Coronary artery (tissue), 2 donors: Measurements from ENCODE around the gene ACSM3.
"Not testable (repeated sequence)": the region's sequence is repeated elsewhere in the genome, so short reads cannot be mapped to it uniquely, and the experiment has no call there.

Source experiments
- DNase-seq: peaks from one replicate; pipeline ENCODE4 v3.0.0-alpha.2; 2017; ENCODE audit warnings: low spot score
- H3K27ac ChIP-seq, 2 donors: fragments of 200-600 bp; sonication (generic); one replicate each; pipeline ENCODE4 v1.5.1; 2016 to 2019
- H3K4me3 ChIP-seq: fragments of 200-600 bp; sonication (generic); 2 replicates; pipeline ENCODE4 v1.5.1; 2016; ENCODE audit warnings: mild to moderate bottlenecking, moderate library complexity
- TF ChIP-seq, protein P1 (sequence below): fragments of 200-600 bp; sonication (generic); IDR thresholded peaks from one replicate; pipeline ENCODE4 v1.5.1; 2019; ENCODE audit warnings: antibody characterized with exemption

Gene ACSM3

DNA sequence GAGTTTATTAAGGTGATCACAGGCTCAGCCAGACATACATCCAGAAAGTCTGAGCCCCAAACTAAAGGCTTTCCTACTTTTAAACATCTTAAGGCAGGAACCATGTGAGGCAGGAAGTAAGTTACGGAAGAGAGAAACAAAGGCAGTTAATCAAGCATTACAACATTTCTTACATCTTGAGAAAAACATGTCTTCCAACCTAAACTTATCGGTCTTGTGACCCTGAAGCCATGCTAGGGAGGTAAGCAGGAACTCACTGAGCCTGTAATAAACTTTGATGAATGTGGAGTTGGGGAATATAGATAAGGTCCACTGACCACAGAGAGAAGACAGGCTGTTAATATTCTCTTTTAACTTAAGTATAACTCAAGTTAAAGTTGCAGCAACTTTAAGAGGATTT, 3.5 kb upstream of the ACSM3 start:
- H3K4me3 ChIP-seq = no peak overlapping the region
- no peak overlapping the region for H3K27ac ChIP-seq
- no peak for DNase-seq
- TF ChIP-seq, protein P1, sequence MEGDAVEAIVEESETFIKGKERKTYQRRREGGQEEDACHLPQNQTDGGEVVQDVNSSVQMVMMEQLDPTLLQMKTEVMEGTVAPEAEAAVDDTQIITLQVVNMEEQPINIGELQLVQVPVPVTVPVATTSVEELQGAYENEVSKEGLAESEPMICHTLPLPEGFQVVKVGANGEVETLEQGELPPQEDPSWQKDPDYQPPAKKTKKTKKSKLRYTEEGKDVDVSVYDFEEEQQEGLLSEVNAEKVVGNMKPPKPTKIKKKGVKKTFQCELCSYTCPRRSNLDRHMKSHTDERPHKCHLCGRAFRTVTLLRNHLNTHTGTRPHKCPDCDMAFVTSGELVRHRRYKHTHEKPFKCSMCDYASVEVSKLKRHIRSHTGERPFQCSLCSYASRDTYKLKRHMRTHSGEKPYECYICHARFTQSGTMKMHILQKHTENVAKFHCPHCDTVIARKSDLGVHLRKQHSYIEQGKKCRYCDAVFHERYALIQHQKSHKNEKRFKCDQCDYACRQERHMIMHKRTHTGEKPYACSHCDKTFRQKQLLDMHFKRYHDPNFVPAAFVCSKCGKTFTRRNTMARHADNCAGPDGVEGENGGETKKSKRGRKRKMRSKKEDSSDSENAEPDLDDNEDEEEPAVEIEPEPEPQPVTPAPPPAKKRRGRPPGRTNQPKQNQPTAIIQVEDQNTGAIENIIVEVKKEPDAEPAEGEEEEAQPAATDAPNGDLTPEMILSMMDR = no peak

DNA sequence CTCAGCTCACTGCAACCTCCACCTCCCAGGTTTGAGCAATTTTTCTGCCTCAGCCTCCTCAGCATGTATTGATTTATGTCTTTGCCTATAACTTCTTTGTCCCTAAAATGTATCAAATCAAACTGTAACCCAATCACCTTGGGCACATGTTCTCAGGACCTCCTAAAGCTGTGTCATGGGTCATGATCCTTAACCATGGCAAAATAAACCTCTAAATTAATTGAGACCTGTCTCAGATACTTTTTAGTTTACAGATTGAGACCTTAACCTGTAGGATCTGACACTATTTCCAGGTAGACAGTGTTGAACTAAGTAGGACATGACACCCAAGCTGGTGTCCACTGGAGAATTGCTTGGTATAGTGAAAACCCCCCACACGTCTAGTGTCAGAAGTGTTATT, 2.6 kb upstream of the ACSM3 start:
- TF ChIP-seq, protein P1 = no peak
- Histone ChIP-seq H3K4me3 (no peak overlapping the region), H3K27ac (no peak overlapping the region)
- no peak for DNase-seq

- TF ChIP-seq, protein P1 = no peak
Observed at GRCh38 chr16:20762404-20763123, 1.2 kb upstream of the ACSM3 start.

GRCh38 chr16:20764448-20764847, 634 bp downstream of the ACSM3 start:
- H3K4me3 ChIP-seq, H3K27ac ChIP-seq: not testable (repeated sequence)

More at GRCh38 chr16:20762404-20763123, 1.2 kb upstream of the ACSM3 start:
- no peak for DNase-seq
- H3K4me3 ChIP-seq = no peak overlapping the region
- no peak overlapping the region for H3K27ac ChIP-seq

GRCh38 chr16:20765732-20766131, 1.9 kb downstream of the ACSM3 start:
- H3K4me3 ChIP-seq = no peak overlapping the region
- H3K27ac ChIP-seq = no peak overlapping the region
- no peak for DNase-seq

More at GRCh38 chr16:20764448-20764847, 634 bp downstream of the ACSM3 start:
- not testable (repeated sequence) for DNase-seq

GRCh38 chr16:20766294-20766693, 2.5 kb downstream of the ACSM3 start:
- DNase-seq = no peak
- H3K4me3 ChIP-seq = no peak overlapping the region
- no peak overlapping the region for H3K27ac ChIP-seq
- TF ChIP-seq, protein P1 = no peak

More at GRCh38 chr16:20765732-20766131, 1.9 kb downstream of the ACSM3 start:
- TF ChIP-seq, protein P1 = no peak

- Histone ChIP-seq H3K27ac (no peak overlapping the region), H3K4me3 (no peak overlapping the region)
- no peak for DNase-seq
- TF ChIP-seq, protein P1 = no peak
Observed at GRCh38 chr16:20767577-20767976, 3.8 kb downstream of the ACSM3 start.
